SK-N-SH treated with all-trans-retinoic acid at 6 μM for 48 hours (cell line): ENCODE measurements around the gene IFITM1.

Experiments used
- ATAC-seq: fragments of 200-7000 bp; cut with Tn5 transposase; 3 replicates; pipeline ENCODE4 v1.9.1; 2020; ENCODE audit warnings: mild to moderate bottlenecking, moderate library complexity
- ARNTL ChIP-seq: fragments of 450-650 bp; formaldehyde crosslinking; IDR thresholded peaks from 2 replicates; pipeline ENCODE4 v1.5.0; 2020; ENCODE audit warnings: low read depth, mild to moderate bottlenecking, moderate library complexity, borderline replicate concordance
- BACH2 ChIP-seq: fragments of 250-450 bp; sonication (Bioruptor Pico); IDR thresholded peaks from 2 replicates; pipeline ENCODE4 v1.9.0; 2021; ENCODE audit warnings: mild to moderate bottlenecking, borderline replicate concordance
- CSDC2 ChIP-seq: fragments of 250-450 bp; sonication (Bioruptor Pico); IDR thresholded peaks from 2 replicates; pipeline ENCODE4 v1.5.0; 2020; ENCODE audit warnings: mild to moderate bottlenecking, moderate library complexity
- ESRRG ChIP-seq: fragments of 250-450 bp; sonication (Bioruptor Pico); IDR thresholded peaks from 2 replicates; pipeline ENCODE4 v1.6.1; 2021; ENCODE audit warnings: mild to moderate bottlenecking
- GLIS3 ChIP-seq: fragments of 250-450 bp; sonication (Bioruptor Pico); IDR thresholded peaks from 2 replicates; pipeline ENCODE4 v1.5.0; 2020; ENCODE audit warnings: mild to moderate bottlenecking, moderate library complexity
- ISL1 ChIP-seq: fragments of 250-450 bp; sonication (Bioruptor Pico); IDR thresholded peaks from 2 replicates; pipeline ENCODE4 v2.1.2; 2022; ENCODE audit warnings: mild to moderate bottlenecking, moderate library complexity
- OSR1 ChIP-seq: fragments of 250-450 bp; sonication (Bioruptor Pico); IDR thresholded peaks from 2 replicates; pipeline ENCODE4 v1.8.0; 2022; ENCODE audit warnings: moderate library complexity, mild to moderate bottlenecking, inconsistent platforms
- PPARA ChIP-seq: fragments of 250-450 bp; sonication (Bioruptor Pico); IDR thresholded peaks from 2 replicates; pipeline ENCODE4 v1.5.0; 2020; ENCODE audit warnings: mild to moderate bottlenecking, borderline replicate concordance
- RARB ChIP-seq: fragments of 250-450 bp; sonication (Bioruptor Pico); IDR thresholded peaks from 2 replicates; pipeline ENCODE4 v1.8.0; 2021; ENCODE audit warnings: mild to moderate bottlenecking, moderate library complexity
- SNAI2 ChIP-seq: fragments of 250-450 bp; sonication (Bioruptor Pico); IDR thresholded peaks from 2 replicates; pipeline ENCODE4 v1.5.0; 2020; ENCODE audit warnings: mild to moderate bottlenecking, moderate library complexity
- TCF4 ChIP-seq: fragments of 250-450 bp; sonication (Bioruptor Pico); IDR thresholded peaks from 2 replicates; pipeline ENCODE4 v1.8.0; 2021; ENCODE audit warnings: mild to moderate bottlenecking, moderate library complexity, borderline replicate concordance
- TOX ChIP-seq: fragments of 250-450 bp; sonication (Bioruptor Pico); IDR thresholded peaks from 2 replicates; pipeline ENCODE4 v1.8.0; 2021; ENCODE audit warnings: mild to moderate bottlenecking, moderate library complexity, borderline replicate concordance
- ZC3H10 ChIP-seq: fragments of 250-450 bp; sonication (Bioruptor Pico); IDR thresholded peaks from 2 replicates; pipeline ENCODE4 v1.5.1; 2021; ENCODE audit warnings: mild to moderate bottlenecking, moderate library complexity
- ZFP3 ChIP-seq: fragments of 250-450 bp; sonication (Bioruptor Pico); IDR thresholded peaks from 2 replicates; pipeline ENCODE4 v1.5.0; 2020; ENCODE audit warnings: mild to moderate bottlenecking, moderate library complexity
- ZNF565 ChIP-seq: fragments of 450-650 bp; formaldehyde crosslinking; conservative IDR thresholded peaks from 2 replicates; pipeline ENCODE4 v1.5.0; 2020; ENCODE audit warnings: low read depth, mild to moderate bottlenecking, moderate library complexity
- ZNF70 ChIP-seq: fragments of 450-650 bp; formaldehyde crosslinking; IDR thresholded peaks from 2 replicates; pipeline ENCODE4 v1.5.0; 2020; ENCODE audit warnings: mild to moderate bottlenecking, moderate library complexity
- ZNF8 ChIP-seq: fragments of 450-650 bp; formaldehyde crosslinking; IDR thresholded peaks from 2 replicates; pipeline ENCODE4 v1.5.0; 2020; ENCODE audit warnings: mild to moderate bottlenecking, moderate library complexity
- TF ChIP-seq, protein P1 (sequence below): fragments of 250-450 bp; sonication (Bioruptor Pico); IDR thresholded peaks from 2 replicates; pipeline ENCODE4 v1.5.1; 2020; ENCODE audit warnings: low read depth, mild to moderate bottlenecking, moderate library complexity
- TF ChIP-seq, protein P2 (sequence below): fragments of 250-450 bp; sonication (Bioruptor Pico); IDR thresholded peaks from 2 replicates; pipeline ENCODE4 v1.5.0; 2020; ENCODE audit warnings: mild to moderate bottlenecking, moderate library complexity
- TF ChIP-seq, protein P3 (sequence below): fragments of 250-450 bp; sonication (Bioruptor Pico); IDR thresholded peaks from 2 replicates; pipeline ENCODE4 v1.8.0; 2021; ENCODE audit warnings: low read depth, mild to moderate bottlenecking, moderate library complexity, borderline replicate concordance
- TF ChIP-seq, protein P4 (sequence below): fragments of 250-450 bp; sonication (Bioruptor Pico); IDR thresholded peaks from 2 replicates; pipeline ENCODE4 v1.5.1; 2021; ENCODE audit warnings: mild to moderate bottlenecking, moderate library complexity

IFITM1 gene

DNA sequence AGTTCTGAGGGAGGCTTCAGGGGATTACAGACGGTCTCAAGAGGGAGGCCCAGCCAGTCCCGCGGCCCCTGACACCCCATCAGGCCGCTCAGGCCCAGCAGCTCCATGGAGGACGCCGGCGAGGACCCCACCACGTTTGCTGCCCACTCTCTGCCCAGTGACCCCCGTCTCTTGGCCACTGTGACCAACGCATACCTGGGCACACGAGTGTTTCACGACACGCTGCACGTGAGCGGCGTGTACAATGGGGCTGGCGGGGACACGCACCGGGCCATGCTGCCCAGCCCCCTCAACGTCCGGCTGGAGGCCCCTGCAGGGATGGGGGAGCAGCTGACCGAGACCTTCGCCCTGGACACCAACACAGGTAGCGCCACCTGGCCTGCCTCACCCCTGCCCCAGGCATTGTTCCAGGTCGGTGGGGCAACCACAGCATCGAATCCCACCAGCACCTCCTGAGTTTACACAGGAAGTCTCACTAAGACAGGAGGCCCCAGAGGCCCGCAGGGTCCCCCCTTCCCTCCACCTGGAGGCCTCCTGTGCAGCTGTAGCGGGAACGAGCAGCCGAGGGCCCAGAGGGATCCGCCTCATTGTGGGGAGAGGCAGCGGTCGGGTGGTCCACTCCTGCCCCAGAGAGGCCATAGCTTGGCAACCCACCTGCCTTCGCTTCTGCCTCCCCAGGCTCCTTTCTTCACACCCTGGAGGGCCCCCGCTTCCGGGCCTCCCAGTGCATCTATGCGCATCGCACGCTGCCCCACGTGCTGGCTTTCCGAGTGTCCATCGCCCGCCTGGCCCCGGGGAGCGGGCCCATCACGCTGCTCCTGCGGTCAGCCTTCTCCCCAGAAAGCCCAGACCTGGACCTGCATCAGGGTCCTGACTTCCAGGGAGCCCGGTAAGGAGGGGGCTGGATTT, 23.9 kb upstream of the IFITM1 start (continued):
- no peak for TF ChIP-seq OSR1 (CRISPR knock-in tag)
- no peak for TF ChIP-seq TOX

DNA sequence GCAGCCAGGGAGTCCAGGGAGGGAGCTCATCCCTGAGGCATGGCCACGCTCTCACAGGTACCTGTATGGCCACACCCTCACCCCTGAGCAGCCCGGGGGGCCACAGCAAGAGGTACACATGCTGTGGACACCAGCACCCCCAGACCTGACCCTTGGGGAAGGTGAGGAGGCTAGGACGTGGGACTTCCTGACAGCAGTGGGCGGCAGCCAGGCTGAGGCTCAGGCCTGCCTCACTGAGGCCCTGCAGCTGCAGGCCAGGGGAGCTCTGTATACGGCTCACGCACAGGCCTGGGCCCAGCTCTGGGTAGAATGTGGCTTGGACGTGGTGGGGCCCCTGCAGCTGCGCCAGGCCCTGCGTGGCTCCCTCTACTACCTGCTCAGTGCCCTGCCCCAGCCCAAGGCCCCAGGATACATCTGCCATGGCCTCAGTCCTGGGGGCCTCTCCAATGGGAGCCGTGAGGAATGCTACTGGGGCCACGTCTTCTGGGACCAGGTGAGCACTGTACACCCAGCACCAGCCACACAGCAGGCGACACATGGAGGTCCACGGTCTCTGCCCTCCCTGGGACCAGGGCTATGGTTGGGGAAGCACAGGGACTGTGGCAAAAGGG, 23.1 kb upstream of the IFITM1 start:
- no peak for ATAC-seq
- TF ChIP-seq SNAI2 (no peak), RARB (CRISPR knock-in tag) (no peak), ZNF8 (CRISPR knock-in tag) (no peak), PPARA (CRISPR knock-in tag) (no peak), ARNTL (CRISPR knock-in tag) (no peak), OSR1 (CRISPR knock-in tag) (no peak), CSDC2 (no peak), ISL1 (CRISPR knock-in tag) (no peak), TOX (no peak), ZFP3 (no peak), ZNF565 (CRISPR knock-in tag) (no peak), ZC3H10 (no peak), ESRRG (no peak), BACH2 (CRISPR knock-in tag) (no peak), ZNF70 (no peak)
- TF ChIP-seq, protein P1, sequence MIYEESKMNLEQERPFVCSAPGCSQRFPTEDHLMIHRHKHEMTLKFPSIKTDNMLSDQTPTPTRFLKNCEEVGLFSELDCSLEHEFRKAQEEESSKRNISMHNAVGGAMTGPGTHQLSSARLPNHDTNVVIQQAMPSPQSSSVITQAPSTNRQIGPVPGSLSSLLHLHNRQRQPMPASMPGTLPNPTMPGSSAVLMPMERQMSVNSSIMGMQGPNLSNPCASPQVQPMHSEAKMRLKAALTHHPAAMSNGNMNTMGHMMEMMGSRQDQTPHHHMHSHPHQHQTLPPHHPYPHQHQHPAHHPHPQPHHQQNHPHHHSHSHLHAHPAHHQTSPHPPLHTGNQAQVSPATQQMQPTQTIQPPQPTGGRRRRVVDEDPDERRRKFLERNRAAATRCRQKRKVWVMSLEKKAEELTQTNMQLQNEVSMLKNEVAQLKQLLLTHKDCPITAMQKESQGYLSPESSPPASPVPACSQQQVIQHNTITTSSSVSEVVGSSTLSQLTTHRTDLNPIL (CRISPR knock-in tag) = no peak
- TF ChIP-seq, protein P2, sequence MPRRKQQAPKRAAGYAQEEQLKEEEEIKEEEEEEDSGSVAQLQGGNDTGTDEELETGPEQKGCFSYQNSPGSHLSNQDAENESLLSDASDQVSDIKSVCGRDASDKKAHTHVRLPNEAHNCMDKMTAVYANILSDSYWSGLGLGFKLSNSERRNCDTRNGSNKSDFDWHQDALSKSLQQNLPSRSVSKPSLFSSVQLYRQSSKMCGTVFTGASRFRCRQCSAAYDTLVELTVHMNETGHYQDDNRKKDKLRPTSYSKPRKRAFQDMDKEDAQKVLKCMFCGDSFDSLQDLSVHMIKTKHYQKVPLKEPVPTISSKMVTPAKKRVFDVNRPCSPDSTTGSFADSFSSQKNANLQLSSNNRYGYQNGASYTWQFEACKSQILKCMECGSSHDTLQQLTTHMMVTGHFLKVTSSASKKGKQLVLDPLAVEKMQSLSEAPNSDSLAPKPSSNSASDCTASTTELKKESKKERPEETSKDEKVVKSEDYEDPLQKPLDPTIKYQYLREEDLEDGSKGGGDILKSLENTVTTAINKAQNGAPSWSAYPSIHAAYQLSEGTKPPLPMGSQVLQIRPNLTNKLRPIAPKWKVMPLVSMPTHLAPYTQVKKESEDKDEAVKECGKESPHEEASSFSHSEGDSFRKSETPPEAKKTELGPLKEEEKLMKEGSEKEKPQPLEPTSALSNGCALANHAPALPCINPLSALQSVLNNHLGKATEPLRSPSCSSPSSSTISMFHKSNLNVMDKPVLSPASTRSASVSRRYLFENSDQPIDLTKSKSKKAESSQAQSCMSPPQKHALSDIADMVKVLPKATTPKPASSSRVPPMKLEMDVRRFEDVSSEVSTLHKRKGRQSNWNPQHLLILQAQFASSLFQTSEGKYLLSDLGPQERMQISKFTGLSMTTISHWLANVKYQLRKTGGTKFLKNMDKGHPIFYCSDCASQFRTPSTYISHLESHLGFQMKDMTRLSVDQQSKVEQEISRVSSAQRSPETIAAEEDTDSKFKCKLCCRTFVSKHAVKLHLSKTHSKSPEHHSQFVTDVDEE (CRISPR knock-in tag) = no peak
- TF ChIP-seq, protein P3, sequence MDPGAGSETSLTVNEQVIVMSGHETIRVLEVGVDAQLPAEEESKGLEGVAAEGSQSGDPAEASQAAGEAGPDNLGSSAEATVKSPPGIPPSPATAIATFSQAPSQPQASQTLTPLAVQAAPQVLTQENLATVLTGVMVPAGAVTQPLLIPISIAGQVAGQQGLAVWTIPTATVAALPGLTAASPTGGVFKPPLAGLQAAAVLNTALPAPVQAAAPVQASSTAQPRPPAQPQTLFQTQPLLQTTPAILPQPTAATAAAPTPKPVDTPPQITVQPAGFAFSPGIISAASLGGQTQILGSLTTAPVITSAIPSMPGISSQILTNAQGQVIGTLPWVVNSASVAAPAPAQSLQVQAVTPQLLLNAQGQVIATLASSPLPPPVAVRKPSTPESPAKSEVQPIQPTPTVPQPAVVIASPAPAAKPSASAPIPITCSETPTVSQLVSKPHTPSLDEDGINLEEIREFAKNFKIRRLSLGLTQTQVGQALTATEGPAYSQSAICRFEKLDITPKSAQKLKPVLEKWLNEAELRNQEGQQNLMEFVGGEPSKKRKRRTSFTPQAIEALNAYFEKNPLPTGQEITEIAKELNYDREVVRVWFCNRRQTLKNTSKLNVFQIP (CRISPR knock-in tag) = no peak

DNA sequence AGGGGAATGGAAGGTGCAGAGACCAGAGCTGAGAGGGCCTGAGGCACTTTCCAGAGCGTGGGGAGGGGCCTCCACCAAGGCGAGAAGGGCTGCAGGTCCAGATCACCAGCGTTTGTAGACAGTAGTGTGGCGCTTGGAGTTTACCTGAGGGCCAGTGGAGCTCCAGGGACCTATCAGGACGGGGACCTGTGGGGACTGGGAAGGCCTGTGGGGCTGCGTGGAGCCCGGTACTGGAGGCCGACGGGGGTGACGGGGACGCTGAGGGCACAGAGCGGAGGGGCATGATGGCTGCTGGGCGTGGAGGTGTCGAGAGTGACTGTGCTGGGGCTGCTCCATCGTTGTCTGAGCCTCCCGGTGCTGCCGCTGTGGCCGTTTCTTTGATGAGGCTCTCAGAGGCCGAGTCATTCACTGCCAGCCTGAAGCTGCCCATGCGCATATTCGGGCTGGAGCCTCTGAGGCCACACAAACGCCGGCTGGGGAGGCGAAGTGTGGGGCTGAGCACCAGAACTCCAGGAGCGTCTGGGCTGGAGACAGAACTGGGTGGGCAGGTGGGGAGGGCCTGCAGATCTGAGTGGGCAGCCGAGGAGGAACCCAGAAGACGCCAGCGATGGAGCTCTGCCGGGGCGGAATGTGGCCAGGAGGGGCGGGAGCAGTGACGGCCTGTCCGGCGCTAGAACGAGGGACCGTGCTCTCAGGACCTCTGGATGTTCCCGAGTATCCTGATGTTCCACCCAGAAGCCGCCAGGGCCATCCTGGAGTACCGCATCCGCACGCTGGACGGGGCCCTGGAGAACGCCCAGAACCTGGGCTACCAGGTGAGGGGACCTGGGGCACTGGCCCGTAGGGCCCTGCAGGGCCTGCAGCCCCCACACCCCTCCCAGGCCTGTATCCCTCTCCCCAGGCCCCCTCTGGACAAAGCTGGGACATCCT, 22.3 kb upstream of the IFITM1 start:
- ATAC-seq = no peak
- TF ChIP-seq RARB (CRISPR knock-in tag) (no peak), GLIS3 (no peak), ZC3H10 (no peak), CSDC2 (no peak), ESRRG (no peak), ZNF8 (CRISPR knock-in tag) (no peak), TOX (no peak), OSR1 (CRISPR knock-in tag) (no peak), PPARA (CRISPR knock-in tag) (no peak), ISL1 (CRISPR knock-in tag) (no peak), ZNF70 (no peak), ZFP3 (no peak), ARNTL (CRISPR knock-in tag) (no peak), TCF4 (CRISPR knock-in tag) (no peak)
- TF ChIP-seq, protein P4, sequence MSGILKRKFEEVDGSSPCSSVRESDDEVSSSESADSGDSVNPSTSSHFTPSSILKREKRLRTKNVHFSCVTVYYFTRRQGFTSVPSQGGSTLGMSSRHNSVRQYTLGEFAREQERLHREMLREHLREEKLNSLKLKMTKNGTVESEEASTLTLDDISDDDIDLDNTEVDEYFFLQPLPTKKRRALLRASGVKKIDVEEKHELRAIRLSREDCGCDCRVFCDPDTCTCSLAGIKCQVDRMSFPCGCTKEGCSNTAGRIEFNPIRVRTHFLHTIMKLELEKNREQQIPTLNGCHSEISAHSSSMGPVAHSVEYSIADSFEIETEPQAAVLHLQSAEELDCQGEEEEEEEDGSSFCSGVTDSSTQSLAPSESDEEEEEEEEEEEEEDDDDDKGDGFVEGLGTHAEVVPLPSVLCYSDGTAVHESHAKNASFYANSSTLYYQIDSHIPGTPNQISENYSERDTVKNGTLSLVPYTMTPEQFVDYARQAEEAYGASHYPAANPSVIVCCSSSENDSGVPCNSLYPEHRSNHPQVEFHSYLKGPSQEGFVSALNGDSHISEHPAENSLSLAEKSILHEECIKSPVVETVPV (CRISPR knock-in tag) = no peak
- TF ChIP-seq, protein P2 (CRISPR knock-in tag) = no peak
- TF ChIP-seq, protein P3 (CRISPR knock-in tag) = no peak
